HL-60 (cell line): ENCODE data around the gene ABCB10.

Source experiments
- DNase-seq, 2 experiments: peaks; one replicate each; pipeline ENCODE4 v3.0.0-alpha.2; 2010 to 2020; ENCODE audit warnings: low read depth in 1 of 2, low spot score in 1 of 2
- H3K27ac ChIP-seq: fragments of 250-450 bp; sonication (Bioruptor Pico); replicated peaks from 2 replicates; pipeline ENCODE4 v1.5.1; 2020; ENCODE audit warnings: mild to moderate bottlenecking, moderate library complexity
- H3K27me3 ChIP-seq: fragments of 250-450 bp; sonication (Bioruptor Pico); 2 replicates; pipeline ENCODE4 v1.5.1; 2021; ENCODE audit warnings: mild to moderate bottlenecking, moderate library complexity; ENCODE audit not compliant: insufficient read depth, poor library complexity, severe bottlenecking
- H3K4me3 ChIP-seq: replicated peaks from 2 replicates; pipeline ENCODE4 v1.5.1; 2011; ENCODE audit warnings: mild to moderate bottlenecking, control low read depth, low read length; ENCODE audit not compliant: insufficient read depth
- GABPA ChIP-seq: IDR thresholded peaks from 2 replicates; pipeline ENCODE4 v1.6.1; 2012; ENCODE audit warnings: low read depth
- POLR2AphosphoS5 ChIP-seq: IDR thresholded peaks from 2 replicates; pipeline ENCODE4 v1.6.1; 2012; ENCODE audit warnings: low read depth
- REST ChIP-seq: IDR thresholded peaks from 2 replicates; pipeline ENCODE4 v1.6.1; 2012; ENCODE audit warnings: low read depth; ENCODE audit not compliant: insufficient replicate concordance
- SPI1 ChIP-seq: IDR thresholded peaks from 2 replicates; pipeline ENCODE4 v1.6.1; 2012; ENCODE audit warnings: low read depth, mild to moderate bottlenecking, borderline replicate concordance
- TF ChIP-seq, protein P1 (sequence below): IDR thresholded peaks from one replicate; pipeline ENCODE4 v1.5.1; 2011; ENCODE audit warnings: low read length, control low read depth, inconsistent platforms; ENCODE audit not compliant: insufficient read depth

ABCB10 gene

DNA sequence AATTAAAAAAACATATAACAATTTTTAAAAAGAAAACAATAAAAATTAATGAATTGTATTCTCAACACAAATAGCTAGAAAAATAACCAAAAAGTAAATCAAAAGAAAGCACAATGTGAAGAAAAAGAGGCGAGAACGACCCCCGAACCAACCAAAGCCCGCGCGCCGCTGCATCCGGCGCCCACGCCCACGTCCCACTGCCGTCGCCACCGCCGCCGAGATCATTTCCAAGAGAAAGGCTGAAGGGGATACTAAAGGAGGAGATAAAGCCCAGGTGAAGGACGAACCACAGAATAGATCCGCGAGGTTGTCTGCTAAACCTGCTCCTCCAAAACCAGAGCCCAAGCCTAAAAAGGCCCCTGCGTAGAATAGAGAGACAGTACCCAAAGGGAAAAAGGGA, 11.8 kb upstream of the ABCB10 start:
- no peaks in the 10 kb centered on the region for H3K27me3 ChIP-seq
- no peak overlapping the region for H3K4me3 ChIP-seq
- H3K27ac ChIP-seq, result no peak overlapping the region
- no peak for TF ChIP-seq REST
- no peak for TF ChIP-seq POLR2AphosphoS5
- TF ChIP-seq, protein P1, sequence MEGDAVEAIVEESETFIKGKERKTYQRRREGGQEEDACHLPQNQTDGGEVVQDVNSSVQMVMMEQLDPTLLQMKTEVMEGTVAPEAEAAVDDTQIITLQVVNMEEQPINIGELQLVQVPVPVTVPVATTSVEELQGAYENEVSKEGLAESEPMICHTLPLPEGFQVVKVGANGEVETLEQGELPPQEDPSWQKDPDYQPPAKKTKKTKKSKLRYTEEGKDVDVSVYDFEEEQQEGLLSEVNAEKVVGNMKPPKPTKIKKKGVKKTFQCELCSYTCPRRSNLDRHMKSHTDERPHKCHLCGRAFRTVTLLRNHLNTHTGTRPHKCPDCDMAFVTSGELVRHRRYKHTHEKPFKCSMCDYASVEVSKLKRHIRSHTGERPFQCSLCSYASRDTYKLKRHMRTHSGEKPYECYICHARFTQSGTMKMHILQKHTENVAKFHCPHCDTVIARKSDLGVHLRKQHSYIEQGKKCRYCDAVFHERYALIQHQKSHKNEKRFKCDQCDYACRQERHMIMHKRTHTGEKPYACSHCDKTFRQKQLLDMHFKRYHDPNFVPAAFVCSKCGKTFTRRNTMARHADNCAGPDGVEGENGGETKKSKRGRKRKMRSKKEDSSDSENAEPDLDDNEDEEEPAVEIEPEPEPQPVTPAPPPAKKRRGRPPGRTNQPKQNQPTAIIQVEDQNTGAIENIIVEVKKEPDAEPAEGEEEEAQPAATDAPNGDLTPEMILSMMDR, result no peak
- no peak for TF ChIP-seq SPI1
- TF ChIP-seq GABPA, result no peak
- DNase-seq, result no peak

DNA sequence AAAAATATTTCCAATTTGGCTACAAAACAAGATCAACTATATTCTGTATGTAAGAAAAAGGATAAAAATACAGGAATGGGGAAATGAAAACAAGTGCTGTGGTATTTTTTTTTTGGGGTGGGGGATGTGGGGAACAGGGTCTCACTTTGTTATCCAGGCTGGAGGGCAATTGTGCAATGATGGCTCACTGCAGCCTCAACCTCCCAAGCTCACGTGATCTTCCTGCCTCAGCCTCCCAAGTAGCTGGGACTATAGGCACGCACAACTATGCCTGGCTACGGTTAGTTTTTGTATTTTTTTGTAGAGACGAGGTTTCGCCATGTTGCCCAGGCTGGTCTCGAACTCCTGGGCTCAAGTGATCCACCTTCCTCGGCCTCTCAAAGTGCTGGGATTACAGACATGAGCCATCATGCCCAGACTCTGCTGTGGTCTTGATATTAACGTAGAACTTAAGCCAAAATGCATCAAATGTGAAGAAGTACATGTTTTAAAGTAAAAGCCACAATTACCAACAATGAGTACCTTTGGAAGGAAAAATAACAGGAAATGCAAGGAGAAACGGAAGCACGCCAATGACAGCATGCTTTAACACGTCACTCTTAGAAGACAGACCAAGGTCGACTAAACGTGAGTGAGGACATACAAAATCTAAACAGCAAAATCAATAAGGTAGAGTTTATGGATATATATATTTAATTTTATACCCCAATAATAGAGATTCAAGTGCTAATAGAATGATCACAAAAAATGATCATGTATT, 8.8 kb upstream of the ABCB10 start:
- no peaks in the 10 kb centered on the region for H3K27me3 ChIP-seq
- H3K27ac ChIP-seq, result no peak overlapping the region
- no peak overlapping the region; the same call in 1 of the 2 replicates for H3K4me3 ChIP-seq
- DNase-seq, result no peak
- TF ChIP-seq POLR2AphosphoS5 (no peak), REST (no peak), SPI1 (no peak), GABPA (no peak)
- TF ChIP-seq, protein P1, result no peak

DNA sequence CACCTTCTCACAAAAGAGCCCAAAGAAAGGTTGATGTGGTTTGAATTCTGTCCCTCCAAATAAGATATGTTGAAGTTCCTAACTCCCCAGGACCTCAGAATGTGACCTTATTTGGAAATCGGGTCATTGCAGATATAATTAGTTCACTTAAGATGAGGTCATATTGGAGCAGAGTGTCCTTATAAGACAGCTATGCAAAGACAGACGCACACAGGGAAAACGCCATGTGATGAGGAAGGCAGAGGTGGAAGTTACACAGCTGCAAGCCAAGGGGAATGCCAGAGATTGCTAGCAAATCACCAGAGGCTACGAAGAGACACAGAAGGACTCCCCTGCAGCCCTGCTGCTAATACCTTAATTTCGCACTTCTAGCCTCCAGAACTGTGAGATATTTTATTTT, 5.2 kb upstream of the ABCB10 start:
- H3K27ac ChIP-seq, result no peak overlapping the region
- DNase-seq, result no peak
- no peak overlapping the region for H3K4me3 ChIP-seq
- no peaks in the 10 kb centered on the region for H3K27me3 ChIP-seq
- TF ChIP-seq REST (no peak), POLR2AphosphoS5 (no peak), GABPA (no peak), SPI1 (no peak)
- TF ChIP-seq, protein P1, result no peak
